ENCODE measurements around the gene ELL.

Gene ELL

DNA sequence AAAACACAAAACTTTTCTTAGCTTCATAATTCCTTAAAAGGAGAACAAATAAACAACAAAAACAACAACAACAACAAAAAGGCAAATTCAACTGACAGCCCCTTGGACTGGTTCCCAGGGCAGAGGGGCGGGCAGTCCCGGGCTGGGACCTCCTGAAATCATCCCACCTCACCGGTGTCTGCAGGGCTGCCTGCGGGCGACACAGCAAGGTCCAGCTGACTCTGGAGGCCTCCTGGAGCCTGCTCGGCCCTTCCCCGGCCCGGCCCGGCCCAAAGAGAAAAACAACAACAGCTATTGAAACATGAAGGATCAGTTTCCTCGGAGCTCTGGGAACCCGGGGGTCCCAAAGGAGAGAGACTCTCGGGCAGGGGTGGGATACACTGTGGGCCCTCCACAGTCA lies 78.9 kb downstream of the ELL start:
- DNase-seq = no peak

DNA sequence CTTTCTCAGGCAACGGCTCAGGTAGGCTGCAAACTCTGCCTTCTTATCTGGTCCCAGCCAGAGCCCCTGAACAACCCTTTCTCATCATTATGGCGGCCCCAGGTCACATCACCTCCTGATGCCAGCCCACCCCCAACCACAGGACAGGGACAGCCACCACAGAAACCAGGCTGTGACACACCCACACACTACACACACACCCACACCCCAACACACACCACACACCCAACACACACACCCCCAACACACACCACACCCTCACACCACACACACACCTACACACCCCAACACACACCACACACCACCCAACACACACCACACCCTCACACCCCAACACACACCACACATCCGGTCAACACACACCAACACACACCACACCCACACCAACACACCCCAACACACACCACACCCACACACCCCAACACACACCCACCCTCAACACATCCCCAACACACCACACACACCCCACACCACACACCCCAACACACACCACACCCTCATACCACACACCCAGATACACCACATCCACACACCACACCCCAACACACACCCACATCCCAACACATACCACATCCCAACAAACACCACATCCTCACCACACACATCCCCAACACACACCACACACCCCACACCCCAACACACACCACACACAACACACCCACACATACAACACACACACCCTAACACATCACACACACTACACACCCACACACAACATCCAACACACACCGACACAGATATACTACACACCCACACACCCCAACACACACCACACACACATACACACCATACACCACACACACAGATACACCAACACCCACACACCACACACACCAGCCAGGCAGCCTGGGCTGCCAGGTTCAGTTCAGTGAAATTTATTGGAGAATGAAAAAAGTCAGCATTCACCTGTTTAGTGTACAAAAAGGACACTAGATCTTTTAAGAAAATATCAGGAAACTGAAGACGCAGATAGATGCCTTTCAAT lies 79.8 kb downstream of the ELL start:
- no peak for DNase-seq

DNA sequence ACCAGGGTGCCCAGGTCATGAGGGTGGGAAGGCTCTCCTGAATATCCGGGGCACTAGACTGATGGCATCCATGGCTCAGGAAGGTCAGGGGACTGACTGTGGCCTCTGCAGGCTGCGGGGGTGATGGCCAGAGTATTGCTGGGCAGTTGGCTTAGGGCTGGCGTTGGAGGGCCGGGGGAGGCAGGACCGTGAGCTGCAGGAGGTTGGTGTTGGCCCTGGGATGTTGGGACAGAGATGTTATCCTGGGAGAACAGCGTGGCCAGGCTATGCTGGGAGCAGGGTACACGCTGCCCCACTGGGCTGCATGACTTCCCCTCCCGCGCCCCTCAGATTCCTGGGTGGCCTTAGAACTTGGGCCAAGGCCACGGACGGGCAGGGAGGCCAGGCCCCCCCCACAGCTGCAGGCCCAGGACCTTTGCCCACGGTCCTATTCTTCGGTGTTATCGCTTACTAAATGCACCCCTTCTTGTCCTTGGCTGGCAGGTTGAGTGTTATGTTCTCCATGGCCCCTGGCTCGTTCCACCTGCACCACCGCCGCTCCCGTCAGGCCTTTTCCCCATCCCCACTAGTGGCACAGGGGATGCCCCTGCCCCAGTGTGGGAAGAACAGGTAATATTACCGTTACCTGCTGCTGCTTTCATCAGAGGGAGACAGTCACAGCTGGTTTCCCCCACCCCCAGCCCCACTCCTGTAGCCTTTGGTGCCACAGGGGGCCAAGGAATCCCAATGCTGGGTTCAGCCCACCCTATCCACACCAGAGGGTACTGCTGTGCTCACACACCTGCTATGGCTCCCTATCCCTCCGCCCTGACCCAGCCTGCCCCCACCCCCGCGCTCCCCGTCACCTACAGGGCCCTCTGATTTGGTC lies 80.7 kb downstream of the ELL start:
- DNase-seq = no peak

DNA sequence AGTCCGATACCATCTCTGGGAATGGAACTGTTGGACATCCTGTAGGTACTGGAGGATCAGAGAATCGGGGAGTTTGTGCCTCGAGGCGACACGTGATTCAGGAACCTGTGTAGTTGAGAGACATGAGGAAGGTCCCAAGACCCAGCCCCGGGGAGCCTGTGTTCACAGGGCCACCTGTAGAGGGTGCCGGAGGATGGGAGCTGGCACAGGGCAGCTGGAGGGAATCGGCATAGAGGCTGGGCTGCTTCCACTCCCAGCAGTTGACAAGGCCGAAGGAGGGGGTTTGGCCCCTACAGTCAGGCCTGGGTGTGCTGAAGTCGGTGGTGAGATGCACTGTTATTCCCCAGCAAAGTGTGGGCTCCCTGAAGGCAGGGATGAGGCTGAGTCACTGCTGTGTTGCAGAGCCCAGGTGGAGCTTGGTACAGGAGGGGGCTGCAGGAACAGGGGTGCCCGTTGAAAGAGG lies 81.4 kb downstream of the ELL start:
- DNase-seq = peak in 1 of 2 experiments; percentile 66

DNA sequence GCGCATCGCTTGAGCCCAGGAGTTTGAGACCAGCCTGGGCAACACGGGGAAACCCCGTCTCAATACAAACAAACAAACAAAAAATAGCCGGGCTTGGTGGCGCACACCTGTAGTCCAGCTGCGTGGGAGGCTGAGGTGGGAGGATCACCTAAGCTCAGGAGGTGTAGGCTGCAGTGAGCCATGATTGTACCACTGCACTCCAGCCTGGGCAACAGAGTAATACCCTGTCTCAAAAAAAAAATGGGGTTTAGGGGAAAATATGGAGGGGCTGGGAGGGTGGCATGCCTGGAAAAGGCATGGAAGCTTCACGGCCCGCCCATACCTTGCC lies 82.0 kb downstream of the ELL start:
- no peak for DNase-seq

DNA sequence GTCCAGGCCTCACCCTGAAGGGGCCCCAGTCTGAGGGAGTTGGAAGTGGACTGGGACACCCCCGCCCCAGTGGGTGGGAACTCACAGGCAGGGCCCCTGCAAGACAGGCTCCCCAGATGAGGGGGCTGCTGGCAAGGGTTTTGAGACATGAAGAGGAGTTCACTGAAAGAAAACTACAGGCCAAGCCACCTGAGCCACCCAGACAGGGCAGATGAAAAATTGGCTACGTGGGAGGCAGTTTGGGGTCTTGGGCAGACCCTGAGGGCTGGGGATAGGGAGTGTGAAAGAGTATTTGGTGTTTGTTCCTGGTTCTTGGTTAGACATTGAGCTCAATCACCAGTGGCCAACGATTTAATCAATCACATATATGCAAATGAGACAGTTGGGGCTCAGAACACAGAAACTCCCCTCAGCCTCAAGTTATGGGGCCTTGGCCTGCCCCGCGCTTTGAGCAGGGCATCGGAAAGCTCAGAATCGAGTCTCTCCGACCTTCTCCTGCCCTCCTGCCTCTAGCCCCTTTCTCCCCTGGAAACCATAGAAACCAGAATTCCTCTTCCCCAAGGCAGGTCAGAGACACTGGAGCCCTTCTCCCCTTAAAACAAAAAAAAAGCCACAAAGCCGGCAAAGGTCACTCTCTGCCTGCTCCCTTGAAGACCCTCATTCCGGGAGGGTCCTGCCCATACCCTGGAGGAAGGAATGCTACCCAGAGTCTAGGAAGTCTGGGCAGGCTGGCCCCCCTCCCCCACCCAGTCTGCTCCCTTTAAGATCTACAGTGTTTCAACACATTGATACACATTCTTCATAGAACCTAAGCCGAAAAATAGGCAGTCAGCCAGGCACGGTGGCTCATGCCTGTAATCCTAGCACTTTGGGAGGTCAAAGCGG lies 82.6 kb downstream of the ELL start:
- DNase-seq = no peak

DNA sequence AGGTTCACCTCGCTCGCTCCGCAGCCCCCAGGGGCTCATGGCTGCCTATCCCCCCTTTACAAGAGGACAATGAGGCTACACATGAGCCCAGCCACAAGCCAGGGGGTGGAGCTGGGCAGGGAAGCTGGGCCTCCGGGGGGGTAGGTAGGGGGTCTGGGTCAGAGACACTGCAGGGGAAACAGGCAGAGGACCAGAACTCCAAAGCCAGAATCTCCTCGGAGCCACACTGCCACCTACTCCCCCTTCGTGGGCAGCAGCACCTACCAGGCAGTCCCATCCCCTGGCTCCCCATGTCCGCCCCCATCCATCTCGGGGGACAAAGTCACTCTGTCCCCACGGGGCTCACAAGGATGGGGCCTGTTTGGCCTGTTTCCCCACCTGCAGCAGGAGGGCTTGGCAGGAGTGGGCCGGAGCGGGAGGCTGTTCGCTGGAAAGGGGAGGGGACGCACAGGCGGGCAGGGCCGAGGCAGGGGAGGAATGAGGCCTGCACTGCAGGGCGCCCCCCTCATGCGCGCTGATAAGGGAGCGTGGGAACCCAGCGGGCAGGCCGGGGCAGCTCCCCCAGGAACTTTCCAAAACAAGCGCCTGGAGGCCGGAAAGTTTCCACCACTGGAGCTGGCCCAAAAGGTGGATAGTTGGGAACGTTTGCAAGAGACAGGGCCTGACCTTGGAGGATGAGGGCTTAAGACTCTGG lies 83.4 kb downstream of the ELL start:
- no peak for DNase-seq

DNA sequence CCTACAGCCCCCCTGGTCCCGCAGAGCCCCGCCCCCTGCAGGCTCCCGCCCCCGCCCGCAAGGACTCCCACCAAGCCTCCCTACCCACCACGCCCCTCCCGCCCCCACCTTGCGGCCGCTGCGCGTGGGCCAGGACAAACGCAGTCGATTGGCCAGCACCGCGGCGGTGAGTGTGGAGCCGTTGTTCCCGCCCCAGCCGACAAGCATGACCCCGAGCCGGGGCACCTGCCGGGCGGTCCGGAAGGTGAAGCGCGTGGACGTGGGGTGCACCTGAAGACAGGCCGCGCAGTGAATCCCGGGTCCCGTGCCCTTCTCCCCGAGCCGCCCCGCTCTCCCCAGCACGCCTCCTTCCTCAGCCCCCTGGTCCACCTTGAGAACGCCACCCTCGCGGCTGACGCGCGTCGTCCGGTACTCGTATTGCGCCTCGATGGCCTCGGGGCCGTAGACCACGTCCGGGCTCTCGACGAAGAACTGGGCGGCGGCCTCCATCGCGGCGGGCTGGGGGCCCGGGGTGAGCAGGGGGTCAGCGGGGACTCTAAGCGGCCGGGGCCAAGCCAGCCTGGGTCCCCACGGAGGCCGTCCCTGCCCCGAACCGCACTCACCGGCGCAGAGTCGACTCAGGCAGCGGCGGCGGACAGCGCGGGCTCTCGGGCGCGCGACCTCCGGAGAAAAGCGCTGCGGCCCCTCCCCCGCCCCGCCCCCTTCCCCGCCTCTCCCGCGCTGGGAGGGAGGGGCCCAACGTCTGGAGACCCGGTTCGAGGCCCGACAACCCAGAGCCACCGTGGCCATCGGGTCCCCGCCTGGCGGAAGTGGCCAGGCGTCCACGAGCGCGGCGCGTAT lies 84.2 kb downstream of the ELL start, which contains the start of gene ISYNA1:
ISYNA1 (minus strand) TSS at position 643 of the 840 bp plus-strand sequence; CDS start at position 489, 154 bp downstream.
- DNase-seq = peak in 1 of 2 experiments; percentile 70

DNA sequence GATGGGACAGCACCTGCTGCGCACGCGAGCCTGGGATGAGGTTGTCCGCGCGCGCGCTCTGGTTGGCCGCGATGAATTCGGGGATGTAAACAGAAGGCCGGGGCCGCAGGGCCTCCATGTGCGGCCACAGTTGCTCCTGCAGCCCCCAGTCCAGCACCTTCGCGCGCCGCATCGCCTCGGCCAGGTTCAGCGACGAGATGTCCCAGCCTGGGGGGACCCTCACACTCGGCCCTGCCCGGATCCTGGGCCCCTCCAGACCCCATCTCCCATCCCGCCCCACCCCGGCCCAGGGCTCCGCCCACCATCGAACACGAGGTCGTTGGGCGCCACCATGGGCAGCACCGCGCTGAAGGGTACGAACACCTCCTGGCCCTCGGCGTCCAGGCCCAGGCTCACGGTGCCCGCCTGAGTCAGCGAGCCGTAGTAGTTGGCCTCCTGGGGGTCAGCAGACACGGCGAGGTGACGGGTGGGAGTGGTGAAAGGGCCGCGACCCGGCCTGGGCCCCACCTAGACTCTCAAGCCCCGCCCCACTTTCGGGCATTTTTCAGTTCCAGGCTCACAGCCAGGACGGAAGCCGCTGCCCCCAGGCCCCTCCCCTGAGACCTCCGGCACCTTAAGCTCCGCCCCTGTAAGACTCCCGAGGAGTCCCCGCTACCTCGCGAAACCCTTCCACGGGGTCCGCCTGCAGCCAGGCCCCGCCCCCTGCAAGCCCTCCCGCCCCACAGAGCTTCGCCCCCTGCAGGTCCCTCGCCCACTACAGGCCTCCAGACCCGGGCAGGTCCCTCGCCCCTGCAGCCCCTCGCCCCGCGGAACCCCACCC lies 85.0 kb downstream of the ELL start:
- peak; percentile 80 to 85 for DNase-seq

DNA sequence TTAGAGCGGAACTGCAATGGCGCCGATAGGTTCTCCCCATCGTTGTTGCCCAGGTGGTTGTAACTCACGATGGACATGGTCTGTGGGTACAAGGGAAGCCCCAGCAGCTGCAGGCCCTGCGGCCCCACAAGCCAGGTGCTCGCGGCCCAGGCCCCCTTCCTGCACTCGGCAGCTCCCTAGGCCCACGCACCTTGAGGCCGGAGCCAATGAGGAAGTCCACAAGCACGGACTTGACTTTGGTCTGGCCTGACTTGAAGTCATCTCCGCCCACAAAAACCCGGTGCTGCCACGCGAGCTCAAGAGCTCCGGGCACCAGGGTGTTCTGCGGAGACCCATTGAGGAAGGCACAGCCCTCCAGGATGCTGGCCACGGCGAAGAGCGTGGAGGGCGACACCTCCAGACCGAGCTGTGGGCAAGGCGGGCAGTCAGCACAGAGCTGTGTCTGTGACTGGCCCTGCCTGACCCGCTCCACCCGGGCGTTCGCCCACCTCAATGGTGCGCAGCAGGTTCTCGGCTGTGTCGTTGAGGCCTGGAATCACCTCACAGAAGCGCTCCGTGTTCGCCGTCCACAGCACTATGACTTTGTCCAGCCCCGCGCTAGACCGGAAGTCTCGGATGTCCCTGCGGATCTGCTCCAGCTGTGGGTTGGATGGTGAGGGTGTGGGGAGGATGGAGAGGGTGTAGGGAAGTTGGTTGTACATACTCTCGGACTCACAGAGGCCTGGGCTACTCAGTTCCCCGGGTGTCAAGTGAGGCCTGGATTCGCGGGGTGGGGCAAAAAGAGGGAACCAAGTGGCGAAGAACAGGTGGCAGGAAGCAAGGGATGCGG lies 85.8 kb downstream of the ELL start:
- no peak for DNase-seq

DNA sequence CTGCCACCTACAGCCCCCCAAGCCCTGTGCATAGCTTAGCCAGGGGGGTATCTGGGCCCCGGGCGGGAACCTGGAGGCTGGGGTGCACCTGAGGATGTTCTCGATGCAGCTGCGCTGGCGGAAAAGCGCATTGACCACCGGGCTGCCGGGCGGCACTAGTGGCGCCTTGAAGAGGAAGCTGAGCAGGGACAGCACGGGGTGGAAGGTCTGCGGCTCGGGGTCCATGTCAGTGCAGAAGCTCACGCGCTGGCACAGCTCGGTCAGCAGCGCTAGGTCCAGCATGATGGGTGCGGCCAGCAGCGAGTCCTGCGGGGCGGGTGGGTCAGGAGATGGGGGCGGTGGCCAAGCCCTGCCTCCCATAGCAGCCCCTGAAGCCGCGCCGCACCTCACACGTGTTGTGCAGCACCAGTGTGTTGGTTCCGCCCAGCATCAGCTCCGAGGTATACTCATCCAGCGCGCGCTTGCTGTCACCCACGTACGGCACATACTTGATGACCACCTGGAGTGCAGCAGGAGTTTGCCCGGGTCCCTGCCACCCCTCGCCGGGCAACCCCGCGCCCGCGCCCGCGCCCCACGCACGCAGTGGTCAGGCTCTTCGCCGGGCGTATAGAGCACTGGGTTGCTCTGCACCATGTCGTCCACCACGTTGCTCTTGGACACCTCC lies 86.6 kb downstream of the ELL start:
- no peak for DNase-seq

DNA sequence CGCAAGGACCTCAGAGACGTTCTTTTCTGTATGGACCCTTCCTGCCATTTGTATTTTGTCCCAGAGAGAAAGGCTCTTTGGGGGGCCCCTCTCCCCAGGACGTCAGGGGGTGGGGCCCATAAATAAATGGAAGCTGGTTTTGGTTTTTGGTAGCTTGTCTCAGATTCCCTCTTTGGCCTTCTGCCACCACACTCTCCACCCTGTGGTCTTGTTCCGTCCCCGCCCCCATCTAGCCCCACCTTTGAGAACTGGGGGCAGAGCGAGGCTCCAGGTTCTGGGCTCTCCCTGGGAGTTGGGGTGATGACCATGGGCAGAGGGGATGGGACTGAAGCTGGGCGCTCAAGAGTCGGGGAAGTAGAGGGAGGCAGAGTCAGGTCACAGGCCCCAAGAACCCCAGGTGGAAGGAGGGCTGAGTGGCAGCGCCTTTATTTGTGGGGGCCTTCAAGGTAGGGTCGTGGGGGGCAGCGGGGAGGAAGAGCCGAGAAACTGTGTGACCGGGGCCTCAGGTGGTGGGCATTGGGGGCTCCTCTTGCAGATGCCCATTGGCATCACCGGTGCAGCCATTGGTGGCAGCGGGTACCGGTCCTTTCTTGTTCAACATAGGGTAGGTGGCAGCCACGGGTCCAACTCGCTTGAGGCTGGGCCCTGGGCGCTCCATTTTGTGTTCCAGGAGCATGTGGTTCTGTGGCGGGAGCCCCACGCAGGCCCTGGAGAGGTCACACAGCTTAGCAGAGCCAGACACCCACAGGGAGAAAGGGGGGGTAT lies 87.3 kb downstream of the ELL start:
- DNase-seq = no peak

DNA sequence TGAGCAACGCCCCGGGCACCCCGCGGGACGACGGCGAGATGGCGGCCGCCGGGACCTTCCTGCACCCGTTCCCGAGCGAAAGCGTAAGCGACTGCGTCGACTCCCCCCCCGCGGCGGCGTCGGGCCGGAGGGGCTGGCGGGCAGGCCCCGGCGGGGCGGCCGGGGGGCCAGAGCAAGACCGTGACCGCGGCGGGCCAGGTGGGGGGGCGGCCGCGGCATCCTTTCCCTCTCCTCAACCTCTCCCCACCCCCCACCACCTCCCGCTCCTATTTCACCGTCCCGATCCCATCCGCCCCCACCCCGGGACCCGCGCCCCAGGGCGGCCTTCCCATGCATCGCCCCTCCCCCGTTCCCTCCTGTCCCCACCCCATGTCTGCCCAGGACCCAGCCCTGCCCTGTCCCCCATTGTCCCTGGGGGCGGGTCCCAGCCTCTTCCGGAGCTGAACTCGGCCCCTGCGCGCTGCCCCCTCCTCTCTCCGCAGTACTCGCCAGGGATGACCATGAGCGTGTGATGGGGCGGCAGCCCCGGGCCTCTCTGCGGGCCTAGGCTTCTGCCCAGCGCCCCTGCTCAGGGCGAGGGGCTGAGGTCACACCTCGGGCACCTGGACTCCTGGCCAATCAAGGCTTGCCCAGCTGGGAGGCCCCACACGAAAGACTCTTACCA lies 88.0 kb downstream of the ELL start:
- no peak for DNase-seq

DNA sequence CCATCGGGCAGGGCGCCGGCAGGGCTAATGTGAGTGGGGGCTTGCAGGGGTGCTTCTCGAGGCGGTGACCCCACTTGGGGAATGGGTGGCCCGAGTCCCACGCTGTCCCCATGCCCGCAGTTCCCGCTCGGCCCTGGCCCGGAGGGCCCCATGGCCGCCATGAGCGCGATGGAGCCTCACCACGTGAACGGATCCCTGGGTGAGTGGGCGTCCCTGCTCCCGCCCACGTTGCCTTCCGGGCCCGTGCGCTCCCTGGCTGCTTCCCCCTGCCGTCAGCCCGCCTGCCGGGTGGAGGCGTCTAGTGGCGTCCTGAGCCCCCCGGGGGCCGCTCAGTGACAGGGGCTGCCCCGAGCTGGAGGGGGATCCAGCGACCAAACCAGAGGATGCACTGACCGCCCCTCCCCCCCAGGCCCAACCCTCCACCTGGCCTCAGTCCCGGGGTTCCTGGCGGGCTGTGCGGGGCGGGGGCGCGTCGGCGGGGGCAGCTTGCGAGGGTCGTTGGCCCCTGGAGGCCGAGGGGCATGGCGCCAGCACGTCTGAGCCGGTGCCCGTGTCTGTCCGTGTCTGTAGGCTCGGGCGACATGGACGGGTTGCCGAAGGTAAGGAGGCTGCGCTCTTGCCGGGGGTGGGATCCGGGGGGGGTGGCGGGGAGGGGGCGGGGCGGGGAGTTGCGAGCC lies 88.7 kb downstream of the ELL start:
- DNase-seq = peak in 1 of 2 experiments; percentile 52

DNA sequence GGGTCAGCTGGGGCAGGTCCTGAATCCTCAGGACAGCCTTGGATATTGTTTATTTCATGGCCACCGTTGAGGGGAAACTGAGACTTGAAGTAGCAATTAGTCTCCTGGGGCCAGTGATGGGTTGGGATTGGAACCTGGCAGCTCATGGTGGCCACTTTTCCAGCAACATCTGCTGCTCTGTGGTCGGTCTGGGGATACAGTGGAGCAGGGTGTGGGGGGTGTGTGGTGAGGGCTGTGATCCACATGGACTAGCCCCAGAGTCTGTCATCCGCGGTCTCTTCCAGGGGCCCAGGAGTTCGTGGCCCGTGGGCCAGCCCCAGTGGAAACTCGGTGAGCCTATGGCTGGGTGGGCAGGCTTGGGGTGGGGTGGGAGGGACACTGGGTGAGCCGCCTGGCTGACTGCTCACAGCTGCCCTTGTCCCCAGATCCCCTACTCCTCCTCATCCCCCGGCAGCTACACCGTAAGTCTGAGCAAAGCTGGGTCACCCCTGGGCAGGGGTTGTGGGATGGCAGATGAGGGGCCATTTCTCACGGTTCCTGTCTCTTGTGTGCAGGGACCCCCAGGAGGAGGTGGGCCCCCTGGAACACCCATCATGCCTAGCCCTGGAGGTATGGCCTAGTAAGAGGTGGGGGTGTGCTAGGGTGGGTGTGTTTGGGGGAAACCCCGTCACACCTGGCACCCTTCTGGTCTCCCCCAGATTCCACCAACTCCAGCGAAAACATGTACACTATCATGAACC lies 89.4 kb downstream of the ELL start:
- DNase-seq = no peak
